OCI-LY7 (cell line): ENCODE results near the gene NUDT19. TPM values are rescaled to one million over a fixed set of nuclear protein-coding genes. Genes with fewer than 3 reads are reported as not detected.
"Not testable (repeated sequence)": the region's sequence is repeated elsewhere in the genome, so short reads cannot be mapped to it uniquely, and the experiment has no call there.

Source experiments
- BruUV-seq: library from RNA; stranded (reverse); fragments of 400-500 nt; replicated peaks from 2 replicates; lab custom pipeline; 2021; lab: Mats Ljungman, UMichigan
- CTCF ChIA-PET: fragments of 300-600 bp; sonication (Branson Sonifier 250); formaldehyde crosslinking; loops from one replicate; lab custom pipeline; 2022; ENCODE audit warnings: antibody characterized with exemption; ENCODE audit not compliant: unreplicated experiment; lab: Charles Lee
- POLR2A ChIA-PET: fragments of 300-600 bp; sonication (Branson Sonifier 250); formaldehyde crosslinking; loops from one replicate; lab custom pipeline; 2022; ENCODE audit warnings: antibody characterized with exemption; lab: Charles Lee
- DNase-seq: peaks from one replicate; pipeline ENCODE4 v3.0.0-alpha.2; 2015; ENCODE audit warnings: low spot score
- H2AFZ ChIP-seq: fragments of 200-600 bp; sonication (generic), shearing (Covaris generic); 2 replicates; pipeline ENCODE4 v1.6.1; 2014; ENCODE audit warnings: mild to moderate bottlenecking, antibody characterized with exemption, low read length, moderate library complexity
- H3K27ac ChIP-seq: fragments of 200-600 bp; sonication (generic); 2 replicates; pipeline ENCODE4 v1.5.1; 2014; ENCODE audit warnings: mixed run types, low read depth, mild to moderate bottlenecking, moderate library complexity, low read length, inconsistent platforms; ENCODE audit not compliant: poor library complexity, severe bottlenecking
- H3K36me3 ChIP-seq: fragments of 200-600 bp; sonication (generic); 2 replicates; pipeline ENCODE4 v1.6.1; 2014; ENCODE audit warnings: mild to moderate bottlenecking, antibody characterized with exemption, low read length, moderate library complexity, mixed read lengths; ENCODE audit not compliant: insufficient read depth
- H3K4me1 ChIP-seq: fragments of 200-600 bp; sonication (generic); 2 replicates; pipeline ENCODE4 v1.5.1; 2014; ENCODE audit warnings: mild to moderate bottlenecking, low read length; ENCODE audit not compliant: insufficient read depth, poor library complexity, severe bottlenecking
- H3K4me2 ChIP-seq: fragments of 200-600 bp; sonication (generic); 2 replicates; pipeline ENCODE4 v1.6.1; 2014; ENCODE audit warnings: mild to moderate bottlenecking, low read length
- H3K4me3 ChIP-seq: fragments of 200-600 bp; sonication (generic); 2 replicates; pipeline ENCODE4 v1.5.1; 2014; ENCODE audit warnings: mild to moderate bottlenecking, low read depth, low read length; ENCODE audit not compliant: poor library complexity, severe bottlenecking
- H3K79me2 ChIP-seq: fragments of 200-600 bp; sonication (generic); 2 replicates; pipeline ENCODE4 v1.6.1; 2016; ENCODE audit warnings: low read depth, mild to moderate bottlenecking, low read length, moderate library complexity, mixed read lengths; ENCODE audit not compliant: insufficient read depth
- H3K9me2 ChIP-seq: fragments of 200-600 bp; sonication (generic); 2 replicates; pipeline ENCODE4 v1.6.1; 2016; ENCODE audit warnings: mild to moderate bottlenecking, low read length, mixed read lengths; ENCODE audit not compliant: insufficient read depth
- H3K9me3 ChIP-seq: fragments of 200-600 bp; sonication (generic); 2 replicates; pipeline ENCODE4 v1.6.1; 2014; ENCODE audit warnings: mild to moderate bottlenecking, mixed run types, low read length, mixed read lengths
- H4K20me1 ChIP-seq: fragments of 200-600 bp; sonication (generic); 2 replicates; pipeline ENCODE4 v1.6.1; 2014; ENCODE audit warnings: mild to moderate bottlenecking, antibody characterized with exemption, low read length, moderate library complexity, mixed read lengths; ENCODE audit not compliant: insufficient read depth
- EZH2phosphoT487 ChIP-seq: fragments of 200-600 bp; sonication (generic); IDR thresholded peaks from 2 replicates; pipeline ENCODE4 v1.6.1; 2018; ENCODE audit warnings: low read depth, borderline replicate concordance, mild to moderate bottlenecking, mixed run types, antibody characterized with exemption, low read length, moderate library complexity, mixed read lengths
- intact Hi-C: fragments of 100-400 bp; cut with micrococcal nuclease; formaldehyde crosslinking; loops from one replicate; pipeline ENCODE4 v1.10.0; 2022; ENCODE audit not compliant: unreplicated experiment
- total RNA-seq, 2 experiments: library from RNA; depleted of rRNA in 1 of 2; stranded (reverse); fragments of >200 nt in 1 of 2; shearing (Covaris generic) in 1 of 2; gene quantifications; 2 replicates each; pipeline ENCODE4 v1.2.3, GENCODE V29; 2014 to 2022
- TF ChIP-seq, protein P1 (sequence below): fragments of 200-600 bp; sonication (generic); conservative IDR thresholded peaks from 2 replicates; pipeline ENCODE4 v1.5.1; 2014; ENCODE audit warnings: mild to moderate bottlenecking, antibody characterized with exemption, low read length, moderate library complexity, mixed read lengths

NUDT19 gene
- total RNA-seq, 2 experiments from 2014 or later = 3.4 to 6.8 TPM

- Histone ChIP-seq H3K36me3 (no peaks in the 10 kb centered on the region), H3K79me2 (no peaks in the 10 kb centered on the region), H4K20me1 (no peaks in the 10 kb centered on the region), H3K9me2 (no peaks in the 10 kb centered on the region), H2AFZ (no peak overlapping the region), H3K4me2 (no peak overlapping the region), H3K4me1 (no peaks in the 10 kb centered on the region), H3K27ac (no peak overlapping the region), H3K4me3 (no peak overlapping the region), H3K9me3 (no peaks in the 10 kb centered on the region)
- CTCF ChIA-PET = no interaction called here
- intact Hi-C loops = no loop called here
- POLR2A ChIA-PET = no interaction called here
- no peak for DNase-seq
- BruUV-seq = no TSS peak
- no peak for TF ChIP-seq EZH2phosphoT487
- TF ChIP-seq, protein P1, sequence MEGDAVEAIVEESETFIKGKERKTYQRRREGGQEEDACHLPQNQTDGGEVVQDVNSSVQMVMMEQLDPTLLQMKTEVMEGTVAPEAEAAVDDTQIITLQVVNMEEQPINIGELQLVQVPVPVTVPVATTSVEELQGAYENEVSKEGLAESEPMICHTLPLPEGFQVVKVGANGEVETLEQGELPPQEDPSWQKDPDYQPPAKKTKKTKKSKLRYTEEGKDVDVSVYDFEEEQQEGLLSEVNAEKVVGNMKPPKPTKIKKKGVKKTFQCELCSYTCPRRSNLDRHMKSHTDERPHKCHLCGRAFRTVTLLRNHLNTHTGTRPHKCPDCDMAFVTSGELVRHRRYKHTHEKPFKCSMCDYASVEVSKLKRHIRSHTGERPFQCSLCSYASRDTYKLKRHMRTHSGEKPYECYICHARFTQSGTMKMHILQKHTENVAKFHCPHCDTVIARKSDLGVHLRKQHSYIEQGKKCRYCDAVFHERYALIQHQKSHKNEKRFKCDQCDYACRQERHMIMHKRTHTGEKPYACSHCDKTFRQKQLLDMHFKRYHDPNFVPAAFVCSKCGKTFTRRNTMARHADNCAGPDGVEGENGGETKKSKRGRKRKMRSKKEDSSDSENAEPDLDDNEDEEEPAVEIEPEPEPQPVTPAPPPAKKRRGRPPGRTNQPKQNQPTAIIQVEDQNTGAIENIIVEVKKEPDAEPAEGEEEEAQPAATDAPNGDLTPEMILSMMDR = no peak
Measured at GRCh38 chr19:32743021-32743420, 51.4 kb downstream of the NUDT19 start.

DNA sequence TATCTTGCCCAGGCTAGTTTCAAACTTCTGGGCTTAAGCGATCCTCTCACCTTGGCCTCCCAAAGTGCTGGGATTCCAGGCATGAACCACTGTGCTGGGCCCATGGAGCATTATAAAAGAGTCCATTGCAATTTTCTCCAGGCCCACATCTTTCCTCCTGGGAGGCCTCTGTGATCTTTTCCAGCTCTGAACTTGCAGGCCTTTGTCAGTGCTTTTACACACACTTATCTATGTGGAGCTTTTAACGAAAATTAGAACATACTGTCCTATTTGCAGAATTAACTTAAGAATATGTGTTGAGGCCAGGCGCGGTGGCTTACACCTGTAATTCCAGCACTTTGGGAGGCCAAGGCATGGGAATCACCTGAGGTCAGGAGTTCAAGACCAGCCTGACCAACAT, 51.8 kb downstream of the NUDT19 start:
- no peak for TF ChIP-seq EZH2phosphoT487
- TF ChIP-seq, protein P1 = no peak
- BruUV-seq = no TSS peak
- POLR2A ChIA-PET = no interaction called here
- Histone ChIP-seq H3K79me2 (no peaks in the 10 kb centered on the region), H4K20me1 (no peaks in the 10 kb centered on the region), H3K9me2 (no peaks in the 10 kb centered on the region), H3K27ac (no peak overlapping the region), H3K4me3 (no peak overlapping the region), H3K4me1 (no peaks in the 10 kb centered on the region), H3K36me3 (no peaks in the 10 kb centered on the region), H3K9me3 (no peaks in the 10 kb centered on the region), H2AFZ (no peak overlapping the region), H3K4me2 (no peak overlapping the region)
- no peak for DNase-seq
- intact Hi-C loops = no loop called here
- CTCF ChIA-PET = no interaction called here

DNA sequence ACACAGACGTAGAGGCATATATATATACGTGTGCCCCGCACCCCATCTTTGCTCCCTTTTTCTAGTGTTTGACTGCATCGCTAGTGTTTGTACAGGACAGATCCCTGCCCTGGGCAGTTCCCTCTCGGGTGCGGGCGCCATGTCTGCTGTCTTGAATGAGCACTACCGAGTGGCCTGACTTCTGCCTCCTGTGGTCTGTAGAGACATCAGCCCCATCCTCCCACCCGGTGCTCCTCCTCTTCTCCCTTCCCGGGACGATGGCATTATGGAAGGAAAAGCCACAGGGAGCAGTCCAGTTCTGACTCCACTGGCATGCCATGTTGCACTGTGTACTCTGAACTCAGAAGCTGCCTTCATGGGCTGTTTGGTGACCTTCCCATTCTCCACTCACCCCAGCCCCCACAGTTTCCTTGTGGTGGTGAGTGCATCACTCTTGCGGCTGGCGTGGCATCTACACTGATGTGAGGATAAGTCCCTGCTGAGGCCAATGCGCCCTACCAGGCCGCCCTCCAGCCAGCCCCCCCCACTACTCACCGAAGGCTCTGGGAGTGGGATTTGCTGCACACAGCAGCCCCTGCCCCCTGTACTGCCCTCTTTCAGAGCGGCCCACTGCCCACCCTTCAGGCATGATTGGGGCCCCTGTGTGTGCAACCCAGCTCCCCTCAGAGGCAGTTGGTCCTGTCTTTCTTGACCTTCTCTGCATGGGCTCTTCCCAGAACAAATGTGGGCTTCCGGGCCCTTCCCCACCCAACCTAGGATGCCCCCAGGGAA, 53.1 kb downstream of the NUDT19 start:
- H2AFZ ChIP-seq = no peak overlapping the region
- TF ChIP-seq, protein P1 = no peak
- H4K20me1 ChIP-seq = no peaks in the 10 kb centered on the region
- intact Hi-C loops = no loop called here
- DNase-seq = no peak
- H3K4me2 ChIP-seq = no peak overlapping the region
- H3K4me1 ChIP-seq = no peaks in the 10 kb centered on the region
- BruUV-seq = no TSS peak
- ChIA-PET CTCF (no interaction called here), POLR2A (no interaction called here)
- H3K79me2 ChIP-seq = no peaks in the 10 kb centered on the region
- no peaks in the 10 kb centered on the region for H3K9me2 ChIP-seq
- H3K9me3 ChIP-seq = no peaks in the 10 kb centered on the region
- H3K36me3 ChIP-seq = no peaks in the 10 kb centered on the region
- no peak overlapping the region for H3K27ac ChIP-seq
- no peak overlapping the region for H3K4me3 ChIP-seq

GRCh38 chr19:32745594-32746251, 54.1 kb downstream of the NUDT19 start:
- H3K4me3 ChIP-seq = not testable (repeated sequence)

More at GRCh38 chr19:32745594-32746251, 54.1 kb downstream of the NUDT19 start:
- intact Hi-C loops, H4K20me1 ChIP-seq, H3K4me1 ChIP-seq, BruUV-seq, POLR2A ChIA-PET, H3K9me3 ChIP-seq, H2AFZ ChIP-seq, DNase-seq, H3K9me2 ChIP-seq, H3K27ac ChIP-seq, H3K79me2 ChIP-seq, H3K36me3 ChIP-seq, CTCF ChIA-PET, H3K4me2 ChIP-seq: not testable (repeated sequence)
